HG02840 (cell line): ENCODE results near the gene CNPY2.
"Not testable (repeated sequence)": the region's sequence is repeated elsewhere in the genome, so short reads cannot be mapped to it uniquely, and the experiment has no call there.

Experiments used
- ATAC-seq: cut with Tn5 transposase; IDR thresholded peaks from one replicate; pipeline ENCODE4 v1.9.1; 2021; ENCODE audit warnings: mild to moderate bottlenecking, moderate library complexity, moderate number of reproducible peaks; ENCODE audit not compliant: unreplicated experiment, low FRiP score

CNPY2 gene

DNA sequence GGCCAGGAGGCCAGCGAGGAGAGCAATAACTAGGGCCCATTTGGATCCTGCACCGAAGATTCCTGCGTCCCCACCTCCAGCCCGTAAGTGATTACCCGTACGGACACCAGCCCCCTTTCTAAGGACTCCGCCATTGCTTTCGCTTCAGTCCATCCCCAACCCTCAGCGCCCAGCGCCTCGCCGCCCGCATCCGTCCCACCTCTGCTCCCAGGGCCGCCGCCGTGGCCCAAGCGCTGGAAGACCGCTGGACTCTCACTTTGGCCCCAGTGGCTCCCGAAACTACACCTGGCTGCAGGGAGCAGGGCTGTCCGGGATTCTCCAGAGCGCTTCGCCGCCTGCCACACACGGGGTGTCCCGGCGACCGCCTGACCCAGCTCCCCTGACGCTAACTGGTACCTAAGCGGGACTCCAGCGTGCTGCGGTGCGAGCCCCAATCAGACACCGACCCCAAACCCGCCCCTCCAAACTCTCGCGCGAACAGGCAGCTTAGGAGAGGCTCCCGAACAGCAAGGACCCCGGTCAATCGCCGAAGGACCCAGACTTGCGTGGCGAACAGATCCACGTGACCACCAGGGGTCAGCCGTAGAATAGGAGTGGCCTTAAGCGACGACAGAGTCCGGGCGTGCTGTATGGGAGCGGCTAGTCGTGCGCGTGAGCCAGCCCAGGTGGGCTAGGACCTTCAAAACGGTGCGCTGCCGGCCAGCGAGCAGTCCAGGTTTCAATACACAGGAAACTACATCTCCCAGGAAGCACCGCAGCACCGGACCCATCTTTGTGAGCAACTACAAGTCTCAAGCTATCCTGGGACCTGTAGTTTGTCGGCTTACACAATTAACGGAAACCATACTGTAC lies at the start of gene CNPY2:
Gene CNPY2 (minus strand): TSS at position 367 of the 852 bp plus-strand sequence. CDS start 771 bp downstream, outside the sequence.
- ATAC-seq, result peak; percentile 91

GRCh38 chr12:56362130-56363059 lies 46.6 kb upstream of the CNPY2 start, which contains the start of gene APOF:
Gene APOF (minus strand): TSS chr12:56362857. CDS start chr12:56362745, 112 bp downstream.
- ATAC-seq, result no peak

- ATAC-seq, result no peak
Observed at GRCh38 chr12:56361487-56362129, 45.8 kb upstream of the CNPY2 start.

- ATAC-seq, result peak; percentile 97
Observed at GRCh38 chr12:56359851-56360767, 44.3 kb upstream of the CNPY2 start, which contains the start of gene STAT2. Gene STAT2 (minus strand): TSS chr12:56360107. CDS start chr12:56356571, 3,536 bp downstream.

- no peak for ATAC-seq
Observed at GRCh38 chr12:56358836-56359532, 43.2 kb upstream of the CNPY2 start.

DNA sequence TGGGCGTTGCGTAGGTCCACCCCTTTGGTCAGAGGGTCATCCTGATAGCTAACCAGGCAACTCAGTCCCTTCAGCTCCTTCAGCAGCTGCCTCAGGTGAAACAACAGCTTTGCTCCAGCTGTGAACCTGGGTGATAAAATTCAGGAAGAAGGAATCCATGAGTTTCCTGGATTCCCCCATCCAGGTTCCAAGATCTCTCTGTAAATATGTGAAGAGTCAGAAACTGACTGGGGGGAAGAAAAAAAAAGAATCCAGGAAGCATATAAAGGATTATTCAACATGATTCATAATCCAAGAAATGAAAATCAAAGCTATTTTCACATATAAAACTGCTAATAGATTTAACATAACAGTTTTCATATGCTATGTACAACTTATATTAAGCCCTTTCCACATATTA lies 35.5 kb upstream of the CNPY2 start:
- ATAC-seq, result no peak

DNA sequence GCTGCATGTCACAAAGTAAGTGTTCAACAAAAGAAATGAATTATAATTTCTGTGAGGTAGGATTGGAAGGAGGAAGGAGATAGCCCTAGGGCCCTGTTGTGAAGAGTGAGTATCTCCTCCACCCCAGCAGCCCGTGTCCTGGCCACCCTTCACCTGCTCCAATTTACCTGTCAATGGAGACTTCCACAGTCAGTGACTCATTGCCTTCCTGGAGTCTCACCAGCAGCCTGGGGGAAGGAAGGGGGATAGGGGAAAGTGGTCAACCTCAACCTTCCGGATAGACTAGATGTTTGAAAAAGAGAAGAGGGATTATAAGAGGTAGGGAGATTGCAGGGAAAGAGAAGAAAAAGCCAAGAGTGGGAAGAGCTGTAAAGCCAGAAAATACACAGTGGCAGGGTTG lies 34.9 kb upstream of the CNPY2 start:
- ATAC-seq, result no peak

DNA sequence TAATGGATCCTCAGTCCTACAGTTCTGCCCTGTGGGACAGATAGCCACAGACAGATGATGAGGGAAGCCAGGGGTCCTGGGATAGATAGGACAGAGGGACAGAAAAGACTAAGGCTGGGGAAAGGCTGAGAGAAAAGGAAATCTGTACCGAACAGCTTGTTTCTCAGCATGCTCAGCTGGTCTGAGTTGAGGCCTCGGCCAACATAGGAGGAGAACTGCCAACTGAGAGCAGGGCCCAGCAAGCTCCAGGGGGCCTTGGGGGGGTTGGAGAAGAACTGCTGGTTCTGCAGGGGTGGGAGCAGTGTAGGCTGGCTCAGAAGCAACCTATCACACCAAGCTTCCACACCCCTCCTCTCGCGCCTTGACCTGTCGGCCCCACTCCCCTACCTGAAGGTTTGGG lies 33.0 kb upstream of the CNPY2 start:
- ATAC-seq, result no peak

GRCh38 chr12:56347255-56347654 lies 31.5 kb upstream of the CNPY2 start:
- not testable (repeated sequence) for ATAC-seq

GRCh38 chr12:56346675-56347074 lies 30.9 kb upstream of the CNPY2 start:
- no peak for ATAC-seq

- ATAC-seq, result not testable (repeated sequence)
Observed at GRCh38 chr12:56342290-56342689, 26.5 kb upstream of the CNPY2 start.

- ATAC-seq, result no peak
Observed at GRCh38 chr12:56341616-56342015, 25.8 kb upstream of the CNPY2 start.

- ATAC-seq, result no peak
Observed at GRCh38 chr12:56339158-56339422, 23.3 kb upstream of the CNPY2 start.

- no peak for ATAC-seq
Observed at GRCh38 chr12:56338308-56339157, 22.7 kb upstream of the CNPY2 start, which contains the start of gene IL23A. Gene IL23A (plus strand): TSS chr12:56338884. CDS start chr12:56339045, 161 bp downstream.

GRCh38 chr12:56337753-56338251 lies 22.0 kb upstream of the CNPY2 start:
- no peak for ATAC-seq

DNA sequence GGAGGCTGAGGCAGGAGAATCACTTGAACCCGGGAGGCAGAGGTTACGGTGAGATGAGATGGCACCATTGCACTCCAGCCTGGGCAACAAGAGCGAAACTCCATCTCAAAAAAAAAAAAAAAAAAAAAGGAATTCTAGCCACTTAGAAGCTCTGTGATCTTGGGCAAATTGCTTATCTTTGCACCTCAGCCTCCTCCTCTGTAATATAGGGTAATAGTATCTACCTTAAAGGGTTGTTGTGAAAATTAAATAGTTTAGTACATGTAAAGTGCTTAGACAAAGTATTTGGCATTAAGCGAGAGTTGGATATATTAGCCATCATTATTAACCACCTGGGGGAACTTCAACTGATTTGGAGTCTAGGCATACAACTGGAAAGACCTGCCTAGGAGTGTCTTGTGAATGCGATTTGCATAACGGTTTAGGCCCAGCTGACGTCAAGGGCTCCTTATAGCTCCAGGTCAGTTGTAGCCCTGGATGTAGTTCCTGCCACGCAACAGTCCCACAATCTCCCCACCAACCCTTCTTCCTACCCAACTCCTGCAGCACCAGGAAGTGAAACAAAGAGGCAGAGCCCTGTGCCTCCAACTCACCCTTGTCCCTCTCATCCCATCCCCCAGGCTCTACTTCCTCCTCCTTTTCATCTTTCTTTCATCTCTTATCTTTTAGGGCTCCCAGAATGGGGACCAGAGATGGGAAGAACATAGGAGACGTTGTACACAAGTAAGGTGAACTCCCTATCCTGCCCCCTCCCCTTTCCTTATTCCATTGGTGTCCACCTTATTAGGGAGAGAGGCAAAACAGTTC lies 20.8 kb upstream of the CNPY2 start:
- ATAC-seq, result no peak

- not testable (repeated sequence) for ATAC-seq
Observed at GRCh38 chr12:56335527-56335926, 19.7 kb upstream of the CNPY2 start.
